Measurements from ENCODE around the gene GULP1.

Gene GULP1

DNA sequence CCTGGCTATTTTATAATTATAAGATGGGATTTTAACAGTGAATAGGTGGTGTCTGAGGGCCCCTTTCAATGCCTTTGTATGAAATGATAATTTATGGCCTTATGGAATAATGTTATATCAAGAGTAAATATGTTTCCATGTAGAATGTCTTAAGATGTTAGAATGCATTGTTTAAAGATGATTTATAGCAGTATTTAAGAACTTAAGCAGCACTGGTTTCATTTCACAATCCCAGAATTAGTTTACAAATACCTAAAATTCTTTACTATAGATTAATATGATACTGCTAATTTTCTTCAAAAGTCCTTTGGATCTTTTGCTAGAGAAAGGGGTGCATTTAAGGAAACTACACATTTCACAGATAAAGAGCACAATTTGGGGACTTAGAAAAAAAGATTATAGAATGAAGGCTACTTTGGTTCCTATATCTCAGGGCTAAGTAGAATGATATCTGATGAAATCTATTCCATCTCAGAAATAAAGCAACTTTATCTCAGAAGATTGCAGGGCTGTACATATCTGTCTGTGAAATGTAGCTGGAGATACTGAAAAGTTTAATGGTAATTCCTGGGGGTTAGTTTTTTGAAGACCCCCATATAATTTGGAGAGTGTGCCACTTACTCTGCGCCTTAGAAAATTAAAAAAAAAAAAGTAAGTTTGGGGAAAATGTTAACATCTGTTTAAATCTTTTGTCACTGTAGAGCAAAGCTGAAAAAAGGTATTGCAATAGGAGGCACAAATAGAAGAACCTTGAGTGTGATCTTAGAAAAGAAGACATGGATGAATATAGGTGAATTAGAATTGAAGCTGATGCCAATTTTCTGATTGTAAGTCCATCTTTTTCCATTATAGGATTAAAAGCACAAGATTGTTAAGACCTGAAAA is 123.4 kb downstream of the GULP1 start:
- no peak for DNase-seq (ENCODE audit: low read depth in 1 of 2, low spot score in 1 of 2)

GRCh38 chr2:188415754-188416083 is 124.0 kb downstream of the GULP1 start:
- DNase-seq (ENCODE audit: low read depth in 1 of 2, low spot score in 1 of 2) = no peak

- no peak for DNase-seq (ENCODE audit: low read depth in 1 of 2, low spot score in 1 of 2)
Observed at GRCh38 chr2:188416367-188416766, 124.7 kb downstream of the GULP1 start.

DNA sequence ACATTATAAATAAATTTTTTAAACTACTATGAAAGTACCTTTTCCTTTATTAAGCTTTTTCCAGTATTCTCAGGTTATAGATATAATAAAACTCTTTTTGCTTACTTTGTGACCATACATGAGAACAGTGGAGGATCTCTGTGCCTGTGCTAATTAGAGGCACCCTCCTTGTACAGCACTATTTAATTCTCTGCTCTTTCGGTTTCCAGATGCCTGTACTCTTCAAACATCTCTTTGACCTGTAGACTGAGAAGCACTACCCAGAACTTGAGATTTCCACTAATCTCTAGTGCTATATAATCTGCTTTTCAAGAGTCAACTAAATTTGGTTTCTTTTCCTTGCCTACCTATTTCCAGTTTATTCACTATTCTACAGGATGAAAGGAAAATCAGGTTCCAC is 131.1 kb downstream of the GULP1 start:
- DNase-seq (ENCODE audit: low read depth in 1 of 2, low spot score in 1 of 2) = no peak

DNA sequence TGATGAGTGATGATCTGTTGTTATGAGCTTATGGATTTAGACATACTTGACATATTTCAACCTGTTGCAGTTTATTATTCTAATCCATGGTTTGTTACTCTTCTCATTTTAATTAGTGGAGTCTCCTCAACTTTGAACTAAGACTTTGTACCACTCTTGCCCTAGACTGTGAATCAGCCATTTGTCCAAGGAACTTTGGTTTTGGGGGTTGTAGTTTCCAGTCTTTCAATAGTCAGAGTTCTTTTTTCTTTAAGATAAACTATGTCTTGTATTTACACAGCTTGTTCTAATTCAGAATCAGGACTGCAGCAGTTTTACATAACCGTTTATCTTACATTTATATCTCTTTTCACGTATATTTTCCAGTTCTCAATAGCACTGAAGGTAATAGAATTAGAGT is 133.6 kb downstream of the GULP1 start:
- no peak for DNase-seq (ENCODE audit: low read depth in 1 of 2, low spot score in 1 of 2)

DNA sequence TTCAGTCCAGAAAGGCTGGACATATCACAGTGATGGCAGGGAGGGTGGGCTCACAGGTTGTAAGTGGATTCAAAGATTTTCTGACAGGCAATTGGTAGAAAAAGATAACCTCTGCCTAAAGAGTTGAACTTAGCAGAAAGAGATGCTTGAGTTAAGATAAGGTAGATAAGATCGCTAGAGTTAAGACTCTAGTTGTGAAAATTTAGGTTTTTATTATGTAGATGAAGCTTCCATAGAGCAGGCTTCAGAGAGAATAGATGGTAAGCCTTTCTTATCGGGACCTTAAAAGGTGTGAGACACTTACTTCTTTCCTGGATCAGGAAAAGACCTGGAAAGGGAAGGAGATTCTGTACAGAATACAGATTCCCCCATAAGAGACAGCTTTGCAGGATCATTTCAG is 134.4 kb downstream of the GULP1 start:
- no peak for DNase-seq (ENCODE audit: low read depth in 1 of 2, low spot score in 1 of 2)

DNA sequence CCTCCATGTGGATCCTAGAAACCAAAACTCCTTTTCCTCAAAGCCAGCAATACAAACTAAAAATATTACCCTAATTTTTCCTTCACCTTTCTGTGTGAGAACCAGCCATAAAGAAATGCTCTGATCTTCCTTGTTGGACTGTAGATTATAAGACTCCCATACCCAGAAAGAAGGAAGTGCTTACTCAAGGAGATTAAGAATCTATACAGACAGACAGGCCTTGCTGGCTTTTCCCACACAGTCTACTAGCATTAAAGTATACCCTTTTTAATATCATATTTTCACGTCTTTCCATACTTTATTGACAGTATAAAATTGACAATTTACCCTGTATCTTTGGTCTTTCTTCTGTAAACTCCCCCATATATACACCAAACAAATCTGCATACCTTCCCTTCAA is 139.0 kb downstream of the GULP1 start:
- no peak for DNase-seq (ENCODE audit: low read depth in 1 of 2, low spot score in 1 of 2)

GRCh38 chr2:188434018-188434417 is 142.3 kb downstream of the GULP1 start:
- DNase-seq (ENCODE audit: low read depth in 1 of 2, low spot score in 1 of 2) = no peak

- no peak for DNase-seq (ENCODE audit: low read depth in 1 of 2, low spot score in 1 of 2)
Observed at GRCh38 chr2:188435115-188435514, 143.4 kb downstream of the GULP1 start.

DNA sequence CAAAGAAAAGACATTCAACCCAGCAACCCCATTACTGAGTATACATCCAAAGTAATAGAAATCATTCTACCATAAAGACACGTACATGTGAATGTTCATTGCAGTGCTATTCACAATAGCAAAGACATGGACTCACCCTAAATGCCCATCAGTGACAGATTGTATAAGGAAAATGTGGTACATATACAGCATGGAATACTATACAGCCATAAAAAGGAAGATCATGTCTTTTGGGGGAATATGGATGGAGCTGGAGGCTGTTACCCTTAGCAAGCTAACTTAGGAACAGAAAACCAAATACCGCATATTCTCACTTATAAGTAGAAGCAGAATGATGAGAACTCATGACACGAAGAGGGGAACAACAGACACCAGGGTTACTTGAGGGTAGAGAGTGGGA is 145.9 kb downstream of the GULP1 start:
- DNase-seq (ENCODE audit: low read depth in 1 of 2, low spot score in 1 of 2) = no peak

- DNase-seq (ENCODE audit: low read depth in 1 of 2, low spot score in 1 of 2) = no peak
Observed at GRCh38 chr2:188439986-188440385, 148.3 kb downstream of the GULP1 start.

- DNase-seq (ENCODE audit: low read depth in 1 of 2, low spot score in 1 of 2) = no peak
Observed at GRCh38 chr2:188440849-188441248, 149.2 kb downstream of the GULP1 start.

DNA sequence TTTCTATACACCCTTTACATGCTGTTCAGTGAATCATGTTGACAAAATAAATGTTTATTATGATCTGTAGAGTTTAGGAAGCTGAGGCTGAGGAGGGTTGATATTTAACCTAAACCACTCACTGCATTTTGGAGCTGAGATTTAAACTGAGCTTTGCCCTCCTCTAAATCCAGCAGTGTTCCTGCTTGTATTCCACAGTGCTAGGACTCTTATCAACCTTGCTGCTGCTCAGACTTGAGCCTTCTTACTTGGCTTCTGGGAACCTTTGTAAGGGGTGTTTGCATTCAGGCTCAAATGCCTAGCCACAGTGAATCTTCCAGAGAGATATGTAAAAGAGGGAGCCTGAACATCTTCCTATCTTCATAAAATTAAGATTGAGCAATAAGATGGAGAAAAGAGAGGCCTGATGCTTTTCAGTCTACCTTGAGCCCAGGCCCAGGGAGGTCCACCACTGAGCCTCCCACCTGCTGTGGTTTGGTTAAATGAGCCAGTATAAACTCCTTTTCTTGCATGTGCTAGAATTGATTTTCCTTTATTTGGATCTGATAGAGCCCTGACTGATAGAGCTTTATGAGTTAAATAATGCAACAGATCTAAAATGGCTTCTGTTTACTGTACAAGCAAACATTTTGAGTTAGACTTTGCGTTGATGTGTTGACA is 149.7 kb downstream of the GULP1 start:
- DNase-seq (ENCODE audit: low read depth in 1 of 2, low spot score in 1 of 2) = no peak

- DNase-seq (ENCODE audit: low read depth in 1 of 2, low spot score in 1 of 2) = no peak
Observed at GRCh38 chr2:188443207-188443606, 151.5 kb downstream of the GULP1 start.

GRCh38 chr2:188444106-188444835 is 152.6 kb downstream of the GULP1 start:
- no peak for DNase-seq (ENCODE audit: low read depth in 1 of 2, low spot score in 1 of 2)

- DNase-seq (ENCODE audit: low read depth in 1 of 2, low spot score in 1 of 2) = no peak
Observed at GRCh38 chr2:188449561-188449960, 157.9 kb downstream of the GULP1 start.

DNA sequence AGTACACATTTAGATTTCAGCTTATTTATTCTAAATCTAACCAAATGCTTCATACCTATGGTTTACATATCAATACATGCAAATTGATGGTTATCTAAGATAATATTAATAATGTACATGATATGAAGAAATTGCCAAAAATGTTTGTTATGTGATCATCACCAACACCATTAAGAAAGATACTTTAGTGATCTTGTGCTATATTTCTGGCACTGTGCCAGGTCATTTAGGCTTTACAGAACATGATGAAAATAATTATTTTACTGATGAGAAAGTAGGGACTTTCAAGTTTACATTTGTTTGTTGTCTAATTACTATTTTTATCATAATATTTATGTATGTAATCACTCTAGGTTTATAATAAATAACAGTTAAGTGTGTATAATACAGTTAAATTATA is 158.3 kb downstream of the GULP1 start:
- DNase-seq (ENCODE audit: low read depth in 1 of 2, low spot score in 1 of 2) = no peak

GRCh38 chr2:188450732-188451483 is 159.2 kb downstream of the GULP1 start:
- no peak for DNase-seq (ENCODE audit: low read depth in 1 of 2, low spot score in 1 of 2)

DNA sequence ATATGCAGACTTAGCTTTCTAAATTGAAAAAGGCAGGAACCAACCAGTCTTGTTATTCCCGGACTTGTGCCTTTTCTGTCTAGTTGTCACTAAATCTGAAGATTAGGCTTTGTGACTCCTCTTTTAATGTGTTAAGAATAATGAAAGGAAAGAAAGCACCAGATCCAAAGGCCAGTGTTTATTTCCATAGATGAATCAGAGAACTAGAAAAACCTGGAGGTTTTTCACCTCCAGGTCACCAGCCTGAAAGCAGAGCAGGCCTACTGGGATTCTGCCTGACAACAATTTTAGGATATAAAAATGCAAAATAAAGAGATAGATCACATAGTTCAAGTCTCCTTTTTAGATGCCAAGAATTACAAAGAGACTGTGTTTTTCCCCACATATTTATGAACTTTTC is 160.4 kb downstream of the GULP1 start:
- no peak for DNase-seq (ENCODE audit: low read depth in 1 of 2, low spot score in 1 of 2)

- no peak for DNase-seq (ENCODE audit: low read depth in 1 of 2, low spot score in 1 of 2)
Observed at GRCh38 chr2:188456114-188456909, 164.6 kb downstream of the GULP1 start.

GRCh38 chr2:188459061-188459460 is 167.4 kb downstream of the GULP1 start:
- DNase-seq (ENCODE audit: low read depth in 1 of 2, low spot score in 1 of 2) = no peak
